Neuronal stem cell (in vitro differentiated cells): Measurements from ENCODE around the gene CSN1S1.

Source experiments
- DNase-seq: peaks from one replicate; pipeline ENCODE4 v3.0.0-alpha.2; 2013; ENCODE audit warnings: low spot score
- H2AFZ ChIP-seq: one replicate; pipeline ENCODE4 v1.6.1; 2013; ENCODE audit warnings: mild to moderate bottlenecking, low read length, inconsistent platforms
- H2AK5ac ChIP-seq: 2 replicates; pipeline ENCODE4 v1.6.1; 2013; ENCODE audit warnings: low read depth, mild to moderate bottlenecking, inconsistent platforms, low read length, moderate library complexity, mixed read lengths
- H2BK120ac ChIP-seq: 2 replicates; pipeline ENCODE4 v1.6.1; 2013; ENCODE audit warnings: low read depth, mild to moderate bottlenecking, inconsistent platforms, low read length, moderate library complexity, mixed read lengths
- H2BK12ac ChIP-seq: one replicate; pipeline ENCODE4 v1.6.1; 2013; ENCODE audit warnings: low read length, inconsistent platforms
- H2BK15ac ChIP-seq: 2 replicates; pipeline ENCODE4 v1.6.1; 2013; ENCODE audit warnings: mild to moderate bottlenecking, low read length, inconsistent platforms, mixed read lengths
- H2BK5ac ChIP-seq: one replicate; pipeline ENCODE4 v1.6.1; 2013; ENCODE audit warnings: inconsistent platforms, mild to moderate bottlenecking, low read length, moderate library complexity
- H3K14ac ChIP-seq: one replicate; pipeline ENCODE4 v1.6.1; 2013; ENCODE audit warnings: low read length, inconsistent platforms
- H3K18ac ChIP-seq: 2 replicates; pipeline ENCODE4 v1.6.1; 2013; ENCODE audit warnings: low read length, inconsistent platforms
- H3K23ac ChIP-seq: 2 replicates; pipeline ENCODE4 v1.6.1; 2013; ENCODE audit warnings: low read depth, mild to moderate bottlenecking, mixed read lengths, low read length, inconsistent platforms; ENCODE audit not compliant: poor library complexity
- H3K27ac ChIP-seq: replicated peaks from 3 replicates; pipeline ENCODE4 v1.5.1; 2013; ENCODE audit warnings: low read length, inconsistent platforms
- H3K27me3 ChIP-seq, 3 experiments: 2 replicates each; pipeline ENCODE4 v1.6.1; 2013; ENCODE audit warnings: low read length in 3 of 3, mild to moderate bottlenecking in 2 of 3, inconsistent platforms in 1 of 3, low read depth in 1 of 3, mixed read lengths in 1 of 3, moderate library complexity in 1 of 3; ENCODE audit not compliant: control insufficient read depth in 3 of 3, insufficient read depth in 3 of 3
- H3K36me3 ChIP-seq, 2 donors: replicated peaks in 1 of 2; 2 replicates each; pipeline ENCODE4 v1.6.1; 2013; ENCODE audit warnings: low read length in 2 of 2; ENCODE audit not compliant: control insufficient read depth in 2 of 2, insufficient read depth in 2 of 2
- H3K4ac ChIP-seq: 2 replicates; pipeline ENCODE4 v1.6.1; 2013; ENCODE audit warnings: inconsistent platforms, mild to moderate bottlenecking, low read length, moderate library complexity
- H3K4me1 ChIP-seq, 2 donors: 1 replicate in 1 of 2; 2 replicates in 1 of 2; pipeline ENCODE4 v1.6.1; 2013; ENCODE audit warnings: low read length in 2 of 2, low read depth in 1 of 2; ENCODE audit not compliant: control insufficient read depth in 2 of 2, insufficient read depth in 1 of 2
- H3K4me2 ChIP-seq: one replicate; pipeline ENCODE4 v1.6.1; 2013; ENCODE audit warnings: mild to moderate bottlenecking, low read length, inconsistent platforms; ENCODE audit not compliant: insufficient read depth, poor library complexity, severe bottlenecking
- H3K4me3 ChIP-seq, 2 donors: 2 replicates each; pipeline ENCODE4 v1.5.1; 2013; ENCODE audit warnings: low read length in 2 of 2, mild to moderate bottlenecking in 2 of 2, inconsistent platforms in 1 of 2, moderate library complexity in 1 of 2
- H3K79me1 ChIP-seq: one replicate; pipeline ENCODE4 v1.6.1; 2013; ENCODE audit warnings: low read depth, mild to moderate bottlenecking, inconsistent platforms, low read length, moderate library complexity
- H3K9ac ChIP-seq: one replicate; pipeline ENCODE4 v1.6.1; 2013; ENCODE audit warnings: mild to moderate bottlenecking, low read depth, low read length, inconsistent platforms; ENCODE audit not compliant: poor library complexity
- H3K9me3 ChIP-seq, 2 donors: replicated peaks in 1 of 2; 2 replicates each; pipeline versions ENCODE3 to v1.6.1; 2013; ENCODE audit warnings: low read length in 2 of 2, mild to moderate bottlenecking in 2 of 2, inconsistent platforms in 1 of 2, low read depth in 1 of 2, mixed read lengths in 1 of 2, moderate library complexity in 1 of 2; ENCODE audit not compliant: control insufficient read depth in 2 of 2, insufficient read depth in 1 of 2
- H4K8ac ChIP-seq: one replicate; pipeline ENCODE4 v1.6.1; 2013; ENCODE audit warnings: low read depth, mild to moderate bottlenecking, inconsistent platforms, low read length, moderate library complexity
- H4K91ac ChIP-seq: one replicate; pipeline ENCODE4 v1.6.1; 2013; ENCODE audit warnings: low read length, low read depth, mild to moderate bottlenecking, inconsistent platforms; ENCODE audit not compliant: poor library complexity
- WGBS, 2 donors: extraction: QIAGEN DNeasy Blood & Tissue Kit; methylation state at CpG; one replicate each; pipeline ENCODE4 v1.1.7; 2013; ENCODE audit warnings: missing lambda C conversion rate in 2 of 2, mixed read lengths in 1 of 2; ENCODE audit not compliant: insufficient read length in 2 of 2, insufficient replicate concordance in 1 of 2; ENCODE audit errors: extremely low coverage in 2 of 2; 5-methylcytosine and 5-hydroxymethylcytosine counted together

CSN1S1 gene

GRCh38 chr4:69995526-69996016, 64.7 kb downstream of the CSN1S1 start, which contains the start of gene STATH:
TSS of gene STATH (plus strand) at chr4:69995966. CDS start at chr4:69998438, 2,472 bp downstream.
- no peak within 1 kb of the TSS for H2AK5ac ChIP-seq
- H3K14ac ChIP-seq: no peak within 1 kb of the TSS
- no peaks in the 10 kb centered on the region for H3K27me3 ChIP-seq
- H2AFZ ChIP-seq: no peak within 1 kb of the TSS
- no peak within 1 kb of the TSS for H3K9ac ChIP-seq
- H3K23ac ChIP-seq: no peak within 1 kb of the TSS
- no peak within 1 kb of the TSS for H3K18ac ChIP-seq
- H3K4me3 ChIP-seq: no peak within 1 kb of the TSS
- no peak for DNase-seq
- no CpG with 5 or more reads among the region's 3 CpGs for WGBS, 2 donors
- H2BK120ac ChIP-seq: no peak within 1 kb of the TSS
- no peak within 1 kb of the TSS for H3K27ac ChIP-seq
- no peak within 1 kb of the TSS for H2BK12ac ChIP-seq
- no peak within 1 kb of the TSS for H2BK15ac ChIP-seq
- H3K79me1 ChIP-seq: no peaks in the 10 kb centered on the region
- H4K8ac ChIP-seq: no peak within 1 kb of the TSS
- no peak within 1 kb of the TSS for H3K4ac ChIP-seq
- H3K9me3 ChIP-seq: no peaks in the 10 kb centered on the region
- no peaks in the 10 kb centered on the region for H3K36me3 ChIP-seq
- no peak within 1 kb of the TSS for H4K91ac ChIP-seq
- H3K4me2 ChIP-seq: no peak within 1 kb of the TSS
- no peak within 1 kb of the TSS for H2BK5ac ChIP-seq
- H3K4me1 ChIP-seq: no peaks in the 10 kb centered on the region
